HG02798 (cell line): ENCODE results near the gene SLC6A18.
"Not testable (repeated sequence)": the region's sequence is repeated elsewhere in the genome, so short reads cannot be mapped to it uniquely, and the experiment has no call there.

Source experiments
- ATAC-seq: cut with Tn5 transposase; IDR thresholded peaks from one replicate; pipeline ENCODE4 v1.9.1; 2021; ENCODE audit warnings: mild to moderate bottlenecking; ENCODE audit not compliant: unreplicated experiment, poor library complexity

The SLC6A18 gene

GRCh38 chr5:1270426-1270825 is 45.2 kb downstream of the SLC6A18 start:
- ATAC-seq: no peak

DNA sequence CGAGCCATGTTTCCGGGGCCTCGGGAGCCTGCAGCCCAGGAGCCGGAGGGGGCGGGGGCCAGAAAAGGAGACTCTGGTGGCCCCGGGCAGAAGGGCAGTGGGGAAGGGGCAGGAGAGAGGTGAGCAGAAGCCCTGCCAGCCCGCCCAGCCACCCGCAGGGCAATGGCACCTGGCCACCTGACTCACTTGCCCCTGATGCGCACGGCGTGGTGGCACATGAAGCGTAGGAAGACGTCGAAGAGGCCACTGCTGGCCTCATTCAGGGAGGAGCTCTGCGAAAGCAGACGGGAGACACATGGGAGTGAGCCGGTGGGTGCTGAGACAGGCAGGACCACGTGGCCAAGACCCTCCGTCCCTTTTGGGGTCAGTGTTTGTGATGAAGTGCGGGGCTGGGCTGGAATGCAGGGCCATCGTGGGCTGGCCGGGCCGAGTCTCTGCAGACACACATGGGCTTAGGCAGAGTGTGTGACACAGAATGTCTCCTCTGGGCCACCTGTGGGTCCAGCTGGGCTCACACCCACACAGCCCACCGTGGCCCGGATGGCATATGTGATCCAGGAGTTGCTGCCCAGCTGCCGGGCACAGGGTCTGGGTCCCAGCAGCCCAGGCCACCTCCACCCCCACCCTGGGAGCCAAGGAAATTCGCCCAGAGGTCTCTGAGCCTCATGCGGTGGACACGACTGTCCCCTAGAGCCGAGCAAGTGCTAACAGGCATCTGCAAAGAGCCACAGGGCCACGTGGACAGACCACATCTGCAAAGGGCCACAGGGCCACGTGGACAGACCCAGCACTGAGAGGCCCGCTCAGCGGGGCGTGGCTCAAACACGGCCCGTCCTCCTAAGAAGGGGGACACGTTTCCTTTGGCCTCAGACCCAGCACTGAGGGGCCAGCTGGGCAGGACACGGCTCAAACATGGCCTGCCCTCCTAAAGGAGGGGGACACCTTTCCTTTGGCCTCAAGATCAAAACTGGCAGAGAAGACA is 46.0 kb downstream of the SLC6A18 start:
- no peak for ATAC-seq

DNA sequence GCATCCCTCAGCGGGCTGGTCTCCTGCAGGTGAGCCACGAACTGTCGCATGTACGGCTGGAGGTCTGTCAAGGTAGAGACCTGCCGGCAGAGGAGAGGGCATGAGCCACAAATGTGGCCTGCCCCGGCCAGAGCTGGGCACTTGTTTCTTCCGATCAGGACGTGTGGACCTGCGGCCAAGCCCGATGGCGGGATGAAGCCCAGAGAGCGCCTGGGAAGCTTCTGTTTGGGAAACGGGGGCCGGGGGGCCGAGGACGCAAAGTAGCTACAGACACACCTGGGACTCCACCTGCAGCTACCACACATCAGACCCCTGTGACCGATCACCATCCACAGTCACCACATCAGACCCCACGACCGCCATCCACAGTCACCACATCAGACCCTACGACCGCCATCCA is 47.0 kb downstream of the SLC6A18 start:
- no peak for ATAC-seq

- ATAC-seq: no peak
Measured at GRCh38 chr5:1273745-1274144, 48.6 kb downstream of the SLC6A18 start.

DNA sequence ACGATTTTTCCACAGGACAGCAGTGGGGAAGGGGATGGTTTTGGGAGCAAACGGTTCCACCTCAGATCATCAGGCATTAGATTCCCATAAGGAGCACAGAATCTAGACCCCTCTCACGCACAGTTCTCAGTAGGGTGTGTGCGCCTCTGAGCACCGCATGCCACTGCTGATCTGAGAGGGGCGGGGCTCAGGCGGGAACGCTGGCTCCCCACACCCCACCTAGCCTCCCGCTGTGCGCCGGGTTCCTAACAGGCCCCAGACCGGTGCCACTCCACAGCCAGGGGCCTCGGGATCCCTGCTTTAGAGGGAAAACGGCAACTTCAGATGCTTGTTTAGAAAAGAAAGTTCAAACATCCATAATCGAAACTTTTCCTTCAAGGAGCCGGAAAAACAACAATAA is 49.3 kb downstream of the SLC6A18 start:
- ATAC-seq: no peak

DNA sequence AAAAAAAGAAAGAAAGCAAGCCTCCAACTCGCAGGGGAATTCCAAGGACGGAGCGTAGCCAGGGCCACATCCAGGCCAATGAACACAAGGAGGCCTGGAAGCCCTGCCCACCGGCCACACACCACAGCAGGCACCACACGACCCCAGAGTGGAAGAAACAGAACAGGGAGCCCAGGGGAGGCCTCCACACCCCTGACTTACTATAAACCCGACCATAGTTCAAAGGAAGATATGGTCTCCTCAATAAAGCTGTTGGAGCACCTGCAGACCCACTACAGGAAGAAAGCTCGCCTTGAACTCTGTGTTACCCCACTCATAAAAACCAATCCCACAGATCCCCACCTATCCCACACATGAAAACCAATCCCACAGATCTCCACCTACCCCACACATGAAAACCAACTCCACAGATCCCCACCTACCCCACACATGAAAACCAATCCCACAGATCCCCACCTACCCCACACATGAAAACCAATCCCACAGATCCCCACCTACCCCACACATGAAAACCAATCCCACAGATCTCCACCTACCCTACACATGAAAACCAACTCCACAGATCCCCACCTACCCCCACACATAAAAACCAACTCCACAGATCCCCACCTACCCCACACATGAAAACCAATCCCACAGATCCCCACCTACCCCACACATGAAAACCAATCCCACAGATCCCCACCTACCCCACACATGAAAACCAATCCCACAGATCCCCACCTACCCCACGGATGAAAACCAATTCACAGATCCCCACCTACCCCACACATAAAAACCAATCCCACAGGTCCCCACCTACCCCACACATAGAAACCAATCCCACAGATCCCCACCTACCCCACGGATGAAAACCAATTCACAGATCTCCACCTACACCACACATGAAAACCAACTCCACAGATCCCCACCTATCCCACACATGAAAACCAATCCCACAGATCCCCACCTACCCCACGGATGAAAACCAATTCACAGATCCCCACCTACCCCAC is 50.5 kb downstream of the SLC6A18 start:
- not testable (repeated sequence) for ATAC-seq

DNA sequence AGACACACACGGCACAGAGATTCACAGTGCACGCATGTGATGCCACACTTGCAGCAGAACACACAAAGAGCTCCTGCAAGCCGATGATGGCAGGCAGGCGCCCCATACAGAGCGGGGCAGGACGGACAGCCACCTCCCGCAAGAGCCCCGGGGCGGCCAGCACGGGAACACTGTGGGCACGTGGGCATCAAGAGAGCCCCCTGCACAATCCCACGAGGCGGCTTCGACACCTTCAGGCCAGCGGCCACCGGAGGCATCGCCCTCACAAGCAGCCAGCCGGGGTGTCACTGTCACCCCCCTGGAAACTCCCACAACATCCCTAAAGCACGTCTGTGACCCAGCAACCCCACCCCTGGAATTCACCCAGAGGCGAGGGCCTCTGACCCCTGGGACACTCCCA is 51.7 kb downstream of the SLC6A18 start:
- no peak for ATAC-seq

DNA sequence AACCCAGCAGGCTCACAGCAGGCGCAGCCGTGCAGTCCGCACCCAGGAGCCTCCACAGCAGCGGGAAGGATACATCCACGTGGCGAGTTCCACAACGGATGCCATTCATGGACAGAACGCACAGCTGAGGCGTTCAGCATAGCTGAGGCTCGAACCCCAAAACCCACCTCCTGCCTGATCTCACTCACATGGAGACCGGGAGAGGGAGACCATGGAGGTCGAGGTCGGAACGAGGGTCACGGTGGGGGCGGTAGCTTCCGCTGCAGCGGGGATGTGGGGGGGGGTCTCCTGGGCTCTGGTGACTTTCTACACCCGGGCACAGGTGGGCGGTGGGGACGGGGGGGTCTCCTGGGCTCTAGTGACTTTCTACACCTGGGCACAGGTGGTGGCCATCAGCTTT is 52.1 kb downstream of the SLC6A18 start:
- no peak for ATAC-seq

DNA sequence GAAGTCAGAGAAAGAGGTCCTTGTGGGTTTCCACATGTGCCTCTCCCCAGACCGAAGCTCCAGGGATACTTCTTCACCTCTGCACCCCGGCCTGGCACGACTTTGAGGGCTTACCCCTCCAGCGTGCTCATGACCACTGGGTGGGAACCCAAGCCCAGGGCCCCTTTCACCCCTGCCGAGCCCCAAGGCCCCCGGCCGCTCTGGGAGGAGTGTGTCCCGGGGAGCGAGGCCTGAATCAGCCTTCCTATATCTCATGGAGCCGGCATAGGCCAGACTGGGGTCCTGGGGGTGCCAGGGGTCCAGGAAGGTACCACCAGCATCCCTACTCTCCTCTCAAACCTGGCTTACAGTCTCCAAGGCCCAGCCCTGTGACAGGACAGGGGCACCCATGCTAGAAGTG is 52.6 kb downstream of the SLC6A18 start:
- ATAC-seq: no peak

- no peak for ATAC-seq
Measured at GRCh38 chr5:1278216-1278615, 53.0 kb downstream of the SLC6A18 start.

- ATAC-seq: no peak
Measured at GRCh38 chr5:1278656-1279442, 53.7 kb downstream of the SLC6A18 start.

DNA sequence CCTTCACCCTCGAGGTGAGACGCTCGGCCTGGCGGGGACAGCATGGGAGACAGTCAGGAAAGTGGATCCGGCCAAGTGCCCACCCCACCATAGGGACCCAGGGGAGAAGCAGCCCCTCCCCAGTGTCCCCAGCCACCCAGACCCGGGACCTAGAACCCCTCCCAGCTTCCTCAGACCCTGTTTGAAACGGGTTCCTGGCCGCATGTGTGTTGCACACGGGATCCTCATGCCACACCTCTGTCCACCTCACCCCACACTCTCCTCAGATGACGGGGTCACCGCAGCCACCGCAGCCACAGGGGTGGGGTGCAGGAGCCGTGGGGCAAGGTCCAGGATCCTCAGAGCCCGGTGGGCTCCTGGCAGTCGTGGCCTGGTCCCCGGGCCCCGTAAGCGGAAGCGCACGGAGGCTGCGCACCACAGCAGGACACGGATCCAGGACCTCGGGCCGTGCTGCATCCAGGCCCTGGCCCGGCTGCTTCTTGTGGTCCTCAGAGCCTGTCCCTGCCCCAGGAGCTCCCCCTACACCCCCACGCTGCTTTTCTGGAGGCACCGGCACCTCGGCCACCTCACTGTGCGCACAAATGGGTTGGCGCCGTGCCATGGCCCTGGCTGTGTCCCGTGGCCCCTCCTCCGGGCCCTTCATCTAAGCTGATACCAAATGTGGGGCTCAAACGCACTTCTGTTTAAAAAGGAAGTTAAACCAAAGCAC is 54.4 kb downstream of the SLC6A18 start:
- ATAC-seq: no peak

GRCh38 chr5:1280177-1281037 is 55.2 kb downstream of the SLC6A18 start:
- ATAC-seq: no peak

DNA sequence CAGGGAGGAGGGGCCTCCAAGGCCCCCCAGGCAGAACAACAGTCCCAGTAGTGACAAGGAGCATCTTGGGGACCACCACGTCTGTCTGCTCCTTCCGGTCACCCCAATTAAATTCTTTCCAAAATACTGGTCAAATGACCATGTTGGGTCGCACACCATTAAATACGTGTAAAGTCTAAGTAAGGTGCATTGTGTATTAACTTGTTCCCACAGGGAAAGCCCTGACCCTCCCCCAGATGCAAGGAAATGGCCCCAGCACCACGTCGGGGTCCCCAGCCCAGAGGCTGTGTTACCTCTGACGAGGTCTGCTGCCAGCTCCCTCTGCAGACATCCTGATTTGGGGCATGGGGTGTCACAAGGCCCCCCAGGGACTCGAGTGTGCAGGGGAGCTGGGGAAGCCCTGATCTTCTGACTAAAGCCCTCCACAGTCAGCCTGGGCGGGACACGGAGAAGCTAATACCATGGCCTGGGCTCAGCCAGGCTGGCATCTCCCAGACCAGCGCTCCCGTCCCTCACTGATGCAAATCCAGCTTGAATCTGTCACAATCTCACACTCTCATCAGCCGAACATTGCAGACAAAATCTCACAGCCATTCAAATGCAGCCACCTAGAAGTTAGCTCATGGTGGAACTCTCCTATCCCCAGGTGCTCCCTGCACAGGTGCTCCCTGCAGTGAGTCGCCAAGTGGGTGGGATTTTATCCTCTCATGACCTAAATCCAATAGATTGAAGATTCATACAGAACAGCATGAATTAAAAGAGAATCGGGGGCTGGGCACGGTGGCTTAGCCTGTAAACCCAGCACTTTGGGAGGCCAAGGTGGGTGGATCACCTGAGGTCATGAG is 56.1 kb downstream of the SLC6A18 start:
- no peak for ATAC-seq

GRCh38 chr5:1282131-1282992 is 57.2 kb downstream of the SLC6A18 start:
- ATAC-seq: no peak

GRCh38 chr5:1282993-1283728 is 58.0 kb downstream of the SLC6A18 start:
- not testable (repeated sequence) for ATAC-seq
